Stimulated activated CD8-positive, alpha-beta memory T cell treated with anti-CD3 and anti-CD28 coated beads, Interleukin-4, amount 100 ng/mL, for 48 hours (primary cell): Measurements from ENCODE around the gene PHPT1.
"Not testable (repeated sequence)": the region's sequence is repeated elsewhere in the genome, so short reads cannot be mapped to it uniquely, and the experiment has no call there.

Experiments
- DNase-seq: peaks from one replicate; pipeline ENCODE4 v3.0.0-alpha.2; 2020

PHPT1 gene

GRCh38 chr9:136861874-136862457 is 12.8 kb downstream of the PHPT1 start:
- no peak for DNase-seq

- DNase-seq = no peak
Observed at GRCh38 chr9:136862849-136863622, 13.8 kb downstream of the PHPT1 start.

- no peak for DNase-seq
Observed at GRCh38 chr9:136863623-136864273, 14.5 kb downstream of the PHPT1 start.

- DNase-seq = no peak
Observed at GRCh38 chr9:136865041-136865767, 16.0 kb downstream of the PHPT1 start.

- no peak for DNase-seq
Observed at GRCh38 chr9:136865768-136866103, 16.5 kb downstream of the PHPT1 start.

GRCh38 chr9:136866898-136867421 is 17.8 kb downstream of the PHPT1 start:
- DNase-seq = not testable (repeated sequence)

- DNase-seq = no peak
Observed at GRCh38 chr9:136867480-136867879, 18.3 kb downstream of the PHPT1 start.

- DNase-seq = no peak
Observed at GRCh38 chr9:136867917-136868316, 18.7 kb downstream of the PHPT1 start.

- no peak for DNase-seq
Observed at GRCh38 chr9:136868644-136869043, 19.4 kb downstream of the PHPT1 start.

GRCh38 chr9:136869611-136870010 is 20.4 kb downstream of the PHPT1 start:
- not testable (repeated sequence) for DNase-seq

GRCh38 chr9:136875155-136875554 is 25.9 kb downstream of the PHPT1 start:
- DNase-seq = no peak

GRCh38 chr9:136876476-136876875 is 27.3 kb downstream of the PHPT1 start:
- DNase-seq = no peak

GRCh38 chr9:136880651-136881050 is 31.4 kb downstream of the PHPT1 start:
- no peak for DNase-seq

- DNase-seq = peak; percentile 79
Observed at GRCh38 chr9:136881691-136882108, 32.5 kb downstream of the PHPT1 start.

- DNase-seq = peak; percentile 93
Observed at GRCh38 chr9:136882109-136882946, 33.1 kb downstream of the PHPT1 start.

- DNase-seq = not testable (repeated sequence)
Observed at GRCh38 chr9:136882947-136883283, 33.7 kb downstream of the PHPT1 start.

GRCh38 chr9:136883670-136884069 is 34.5 kb downstream of the PHPT1 start:
- DNase-seq = not testable (repeated sequence)

- peak; percentile 97 for DNase-seq
Observed at GRCh38 chr9:136885950-136886578, 36.9 kb downstream of the PHPT1 start, which contains the start of gene TRAF2. Gene TRAF2 (plus strand): TSS chr9:136886516. CDS start chr9:136898741, 12,225 bp downstream.

- peak; percentile 59 for DNase-seq
Observed at GRCh38 chr9:136886610-136887597, 37.7 kb downstream of the PHPT1 start.

GRCh38 chr9:136888454-136888853 is 39.2 kb downstream of the PHPT1 start:
- no peak for DNase-seq
